BE2C (cell line): ENCODE results near the gene TMEM163.

Experiments
- DNase-seq: peaks from one replicate; pipeline ENCODE4 v3.0.0-alpha.2; 2020
- H3K27me3 ChIP-seq: fragments of 250-450 bp; sonication (Bioruptor Pico); 2 replicates; pipeline ENCODE4 v1.5.1; 2020; ENCODE audit warnings: mild to moderate bottlenecking
- H3K36me3 ChIP-seq: fragments of 250-450 bp; sonication (Bioruptor Pico); 2 replicates; pipeline ENCODE4 v1.5.1; 2020; ENCODE audit warnings: mild to moderate bottlenecking
- H3K4me1 ChIP-seq: fragments of 250-450 bp; sonication (Bioruptor Pico); 2 replicates; pipeline ENCODE4 v1.5.1; 2020
- H3K4me3 ChIP-seq: 2 replicates; pipeline ENCODE4 v1.5.1; 2011; ENCODE audit warnings: low read depth, low read length
- H3K9me3 ChIP-seq: fragments of 250-450 bp; sonication (Bioruptor Pico); 2 replicates; pipeline ENCODE4 v1.5.1; 2020
- TF ChIP-seq, protein P1 (sequence below): IDR thresholded peaks from 2 replicates; pipeline ENCODE4 v1.5.1; 2012; ENCODE audit warnings: mild to moderate bottlenecking, low read depth, low read length

Gene TMEM163

GRCh38 chr2:134458473-134458853, 260.3 kb downstream of the TMEM163 start:
- Histone ChIP-seq H3K4me1 (no peaks in the 10 kb centered on the region), H3K4me3 (no peak overlapping the region), H3K27me3 (no peaks in the 10 kb centered on the region), H3K36me3 (no peaks in the 10 kb centered on the region), H3K9me3 (no peaks in the 10 kb centered on the region)
- no peak for DNase-seq
- TF ChIP-seq, protein P1, sequence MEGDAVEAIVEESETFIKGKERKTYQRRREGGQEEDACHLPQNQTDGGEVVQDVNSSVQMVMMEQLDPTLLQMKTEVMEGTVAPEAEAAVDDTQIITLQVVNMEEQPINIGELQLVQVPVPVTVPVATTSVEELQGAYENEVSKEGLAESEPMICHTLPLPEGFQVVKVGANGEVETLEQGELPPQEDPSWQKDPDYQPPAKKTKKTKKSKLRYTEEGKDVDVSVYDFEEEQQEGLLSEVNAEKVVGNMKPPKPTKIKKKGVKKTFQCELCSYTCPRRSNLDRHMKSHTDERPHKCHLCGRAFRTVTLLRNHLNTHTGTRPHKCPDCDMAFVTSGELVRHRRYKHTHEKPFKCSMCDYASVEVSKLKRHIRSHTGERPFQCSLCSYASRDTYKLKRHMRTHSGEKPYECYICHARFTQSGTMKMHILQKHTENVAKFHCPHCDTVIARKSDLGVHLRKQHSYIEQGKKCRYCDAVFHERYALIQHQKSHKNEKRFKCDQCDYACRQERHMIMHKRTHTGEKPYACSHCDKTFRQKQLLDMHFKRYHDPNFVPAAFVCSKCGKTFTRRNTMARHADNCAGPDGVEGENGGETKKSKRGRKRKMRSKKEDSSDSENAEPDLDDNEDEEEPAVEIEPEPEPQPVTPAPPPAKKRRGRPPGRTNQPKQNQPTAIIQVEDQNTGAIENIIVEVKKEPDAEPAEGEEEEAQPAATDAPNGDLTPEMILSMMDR = no peak

DNA sequence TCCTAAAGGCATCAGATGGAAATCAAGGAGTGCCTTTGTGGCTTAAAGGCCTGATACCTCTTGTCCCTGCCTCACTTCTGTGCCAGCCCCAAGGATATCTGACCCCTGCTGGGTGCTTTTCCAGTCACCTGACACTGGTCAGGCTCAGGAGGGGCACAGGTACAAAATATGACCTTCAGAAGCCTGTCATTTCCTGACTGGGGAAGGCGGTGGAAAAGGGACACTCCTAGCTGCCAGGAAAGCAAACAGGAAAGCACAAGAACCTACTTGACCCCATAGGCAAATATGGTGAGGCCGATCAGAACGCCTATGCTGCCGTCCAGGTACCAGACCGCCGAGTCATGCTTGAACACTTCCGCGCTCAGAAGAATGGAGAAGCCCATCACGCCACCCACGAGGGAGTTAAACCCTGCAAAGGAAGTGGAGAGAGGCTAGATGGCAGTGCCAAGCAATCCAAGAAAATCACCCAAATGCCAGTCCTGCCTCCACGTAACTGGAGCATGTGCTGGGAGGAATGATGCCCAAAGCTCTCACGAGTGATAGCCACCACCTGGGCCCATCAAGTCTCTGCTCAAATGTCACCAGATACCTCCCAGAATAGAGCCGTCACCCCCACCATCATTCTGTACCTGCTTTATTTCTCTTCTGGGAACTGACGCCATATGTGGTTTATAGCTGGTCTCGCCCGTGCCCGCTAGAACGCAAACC, 260.9 kb downstream of the TMEM163 start:
- no peaks in the 10 kb centered on the region for H3K9me3 ChIP-seq
- no peak overlapping the region for H3K4me3 ChIP-seq
- no peaks in the 10 kb centered on the region for H3K27me3 ChIP-seq
- no peak for DNase-seq
- no peaks in the 10 kb centered on the region for H3K36me3 ChIP-seq
- H3K4me1 ChIP-seq = no peaks in the 10 kb centered on the region
- TF ChIP-seq, protein P1 = no peak

DNA sequence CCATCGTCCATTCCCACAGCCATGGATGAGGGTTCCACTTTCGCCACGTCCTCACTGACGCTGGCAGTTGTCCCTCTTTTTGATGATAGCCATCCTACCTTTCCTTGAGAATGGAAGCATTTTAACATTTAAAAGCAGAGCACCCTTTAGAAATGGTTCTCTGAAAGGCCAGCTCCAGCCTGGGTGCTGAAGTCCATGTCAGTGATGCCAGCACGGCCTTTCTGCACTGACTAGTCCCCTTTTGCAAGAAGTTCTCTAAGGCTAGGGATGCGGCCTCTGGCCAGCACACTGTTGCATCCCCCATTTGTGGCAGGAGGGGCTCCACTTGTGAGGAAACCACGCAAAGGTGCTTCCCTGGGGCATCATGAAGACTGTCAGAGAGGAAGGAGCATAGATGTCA, 261.4 kb downstream of the TMEM163 start:
- Histone ChIP-seq H3K9me3 (no peaks in the 10 kb centered on the region), H3K36me3 (no peaks in the 10 kb centered on the region), H3K27me3 (no peaks in the 10 kb centered on the region), H3K4me1 (no peaks in the 10 kb centered on the region), H3K4me3 (no peak overlapping the region)
- no peak for DNase-seq
- TF ChIP-seq, protein P1 = no peak

DNA sequence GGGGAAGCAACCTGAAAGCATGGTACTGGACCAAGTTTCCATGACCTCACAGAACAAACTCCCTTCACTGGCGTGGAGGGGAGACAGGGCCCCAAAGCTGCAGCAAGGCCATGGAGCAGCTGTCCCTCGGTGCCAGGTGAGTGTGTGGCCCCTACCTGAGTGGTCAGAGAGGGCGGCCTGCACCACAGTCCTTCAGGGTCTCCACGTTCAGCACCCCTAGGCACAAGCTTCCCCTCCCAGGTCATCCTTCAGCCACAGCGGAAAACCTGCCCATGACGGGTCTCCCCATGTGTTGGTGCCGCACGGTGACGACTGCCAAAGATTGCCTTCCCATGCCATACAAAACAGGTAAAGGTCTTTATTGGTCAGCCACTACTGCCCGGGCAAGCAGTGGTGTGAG, 263.4 kb downstream of the TMEM163 start:
- DNase-seq = no peak
- TF ChIP-seq, protein P1 = no peak
- H3K4me3 ChIP-seq = no peak overlapping the region
- no peaks in the 10 kb centered on the region for H3K27me3 ChIP-seq
- no peaks in the 10 kb centered on the region for H3K36me3 ChIP-seq
- H3K4me1 ChIP-seq = no peaks in the 10 kb centered on the region
- H3K9me3 ChIP-seq = no peaks in the 10 kb centered on the region

DNA sequence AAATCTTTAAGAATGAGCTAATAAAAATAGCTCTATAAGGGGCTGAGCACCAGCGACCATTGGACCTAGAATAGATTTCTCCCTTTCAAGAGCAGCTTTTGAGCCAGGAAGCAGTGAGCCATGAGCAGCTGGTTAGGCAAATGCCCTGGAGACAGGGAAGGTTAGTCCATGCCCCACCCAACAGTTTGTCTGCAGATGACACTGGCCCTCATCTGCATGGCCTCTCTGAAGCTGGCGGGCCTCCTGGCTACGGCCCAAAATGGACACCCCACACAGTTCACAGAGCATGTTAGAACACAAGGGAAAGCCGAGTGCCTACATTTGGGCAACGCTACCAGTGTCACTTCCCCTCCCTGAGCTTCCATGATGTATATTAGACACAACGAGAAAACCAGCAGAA, 263.9 kb downstream of the TMEM163 start:
- Histone ChIP-seq H3K36me3 (no peaks in the 10 kb centered on the region), H3K27me3 (no peaks in the 10 kb centered on the region), H3K9me3 (no peaks in the 10 kb centered on the region), H3K4me3 (no peak overlapping the region), H3K4me1 (no peaks in the 10 kb centered on the region)
- no peak for DNase-seq
- TF ChIP-seq, protein P1 = no peak

DNA sequence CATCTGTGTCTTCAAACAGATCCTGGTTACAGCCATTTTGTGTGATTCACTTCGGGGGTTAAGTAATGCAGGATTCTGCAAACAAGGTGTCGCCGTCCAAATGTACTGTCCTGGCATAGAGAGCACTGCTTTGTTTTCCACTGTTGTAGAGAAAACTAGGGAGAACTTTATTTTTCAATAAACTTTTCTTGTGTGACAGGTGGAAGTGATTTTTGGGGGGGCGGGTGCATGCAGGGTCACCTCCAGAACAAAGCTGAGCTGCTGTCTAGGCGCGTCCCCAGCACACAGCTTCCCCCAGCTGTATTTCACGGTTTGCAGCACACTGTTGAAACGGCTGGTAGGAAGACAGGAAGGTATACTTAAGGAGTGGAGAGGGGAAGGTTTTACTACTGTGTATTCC, 264.4 kb downstream of the TMEM163 start:
- H3K4me3 ChIP-seq = no peak overlapping the region
- no peaks in the 10 kb centered on the region for H3K4me1 ChIP-seq
- no peak for DNase-seq
- no peaks in the 10 kb centered on the region for H3K36me3 ChIP-seq
- H3K27me3 ChIP-seq = no peaks in the 10 kb centered on the region
- TF ChIP-seq, protein P1 = no peak
- no peaks in the 10 kb centered on the region for H3K9me3 ChIP-seq
